HG03097 (cell line): Measurements from ENCODE around the gene CALCR.
"Not testable (repeated sequence)": the region's sequence is repeated elsewhere in the genome, so short reads cannot be mapped to it uniquely, and the experiment has no call there.

Experiments
- ATAC-seq: cut with Tn5 transposase; IDR thresholded peaks from one replicate; pipeline ENCODE4 v1.9.1; 2021; ENCODE audit not compliant: unreplicated experiment, low FRiP score

Gene CALCR

DNA sequence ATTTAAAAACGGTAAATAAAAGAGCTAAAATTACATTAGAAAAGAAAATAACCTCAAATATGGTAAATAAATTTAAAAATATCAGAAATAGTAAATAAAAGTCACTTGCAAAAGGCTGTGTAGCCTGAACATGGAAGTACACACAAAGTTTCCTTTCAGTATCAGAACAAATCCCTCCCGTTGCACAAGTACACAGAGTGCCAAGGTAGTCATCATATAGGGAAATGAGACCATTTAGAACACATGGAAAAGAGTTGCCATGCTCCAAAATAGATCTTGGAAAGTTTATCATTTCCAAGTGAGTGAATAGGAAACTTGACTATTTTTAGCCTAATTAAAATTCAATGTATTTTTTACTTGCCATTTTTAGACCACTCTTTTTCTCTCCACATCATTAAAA is 11.6 kb downstream of the CALCR start:
- no peak for ATAC-seq

DNA sequence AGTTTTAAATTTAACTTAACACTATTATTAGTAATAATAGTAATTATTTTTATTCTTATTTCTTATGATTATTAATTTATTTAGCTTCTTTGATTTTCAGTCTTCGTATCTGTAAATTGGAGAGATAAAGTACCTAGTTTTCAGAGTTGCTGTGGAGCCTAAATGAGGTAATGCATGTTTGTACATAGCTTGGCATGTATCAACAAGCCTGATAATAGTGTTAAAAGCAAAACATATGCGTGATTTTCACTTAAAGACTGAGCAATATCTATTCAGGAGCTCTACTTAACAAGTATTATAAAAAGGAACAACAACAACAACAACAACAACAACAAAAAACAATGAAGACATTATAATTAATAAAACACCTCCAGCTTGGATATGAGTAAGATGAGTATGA is 12.4 kb downstream of the CALCR start:
- ATAC-seq = no peak

DNA sequence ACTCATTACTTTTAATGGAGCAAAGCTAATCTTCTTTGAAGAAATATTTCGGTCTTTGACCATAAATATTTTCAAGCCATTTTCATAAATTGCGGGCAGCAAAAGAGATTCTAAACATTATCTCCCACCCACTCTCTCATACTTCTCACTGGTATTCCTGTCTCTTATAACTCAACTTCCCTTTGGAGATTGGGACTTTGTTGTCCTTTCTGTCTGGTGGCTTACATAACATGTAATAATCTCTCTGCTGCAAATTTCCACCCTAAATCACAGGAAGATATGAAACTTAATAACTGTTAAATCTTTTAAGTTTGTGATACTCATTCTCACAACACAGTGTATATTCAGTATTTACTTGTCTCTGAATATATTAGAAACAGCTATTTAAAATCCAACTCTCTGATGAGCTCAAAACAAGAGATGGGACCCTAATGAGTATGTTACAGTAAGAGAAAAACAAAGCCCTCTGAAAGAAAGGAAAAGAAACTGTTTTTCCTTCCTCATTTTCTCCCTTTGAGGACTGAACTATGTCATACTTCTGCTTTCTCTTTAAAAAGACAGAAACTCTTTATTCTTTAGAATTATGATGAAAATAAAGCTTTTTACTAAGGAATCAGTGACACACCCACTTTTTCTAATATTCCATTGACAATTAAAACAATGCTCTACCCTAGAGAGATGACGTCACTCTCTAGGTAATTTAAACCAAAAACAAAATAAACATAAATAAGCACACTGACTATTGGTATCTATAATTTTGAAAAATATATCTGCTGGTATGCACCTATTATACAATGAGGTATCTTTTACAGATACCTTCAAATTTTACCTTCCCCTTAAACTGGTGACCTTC is 14.7 kb downstream of the CALCR start:
- ATAC-seq = no peak

DNA sequence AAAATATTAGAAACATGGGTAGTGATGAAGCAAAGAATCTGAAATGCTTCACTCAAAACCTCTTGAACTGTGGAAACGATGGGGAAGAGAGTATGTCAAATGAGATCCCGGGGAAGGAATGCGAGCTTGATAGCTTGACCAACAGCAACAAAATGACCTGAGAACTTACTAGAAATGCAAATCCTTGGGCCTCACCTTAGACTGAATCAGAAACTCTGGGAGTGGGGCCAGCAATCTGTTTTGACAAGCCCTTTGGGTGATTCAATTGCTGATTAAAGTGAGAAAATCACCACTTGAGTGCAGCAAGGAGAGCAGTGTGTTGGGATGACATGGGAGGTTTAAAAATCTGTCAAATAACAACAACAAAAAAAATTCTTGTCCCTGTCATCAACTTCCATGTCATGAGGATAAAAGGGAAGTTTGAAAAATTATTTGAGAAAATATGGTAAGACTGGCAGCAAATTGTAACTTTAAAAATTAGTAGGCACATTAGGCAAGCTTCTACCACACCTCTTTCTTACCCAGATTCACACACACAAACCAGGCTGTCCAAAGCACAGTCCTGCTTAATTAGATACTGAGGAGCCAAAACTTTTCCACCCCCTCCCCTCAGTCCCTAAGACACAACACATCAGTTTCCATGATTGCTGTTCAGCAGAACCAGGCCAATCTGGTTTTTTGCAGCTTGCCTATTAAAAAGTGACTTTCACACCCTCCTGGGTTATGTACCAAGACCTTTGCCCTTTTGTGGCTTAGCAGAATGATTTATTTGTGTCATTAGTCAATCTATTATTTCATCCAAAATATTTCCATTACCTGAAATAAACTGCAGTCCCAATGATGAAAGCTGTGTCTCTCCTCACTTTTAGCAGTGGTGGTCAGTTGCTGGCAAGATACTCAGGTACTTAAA is 15.6 kb downstream of the CALCR start:
- ATAC-seq = no peak

DNA sequence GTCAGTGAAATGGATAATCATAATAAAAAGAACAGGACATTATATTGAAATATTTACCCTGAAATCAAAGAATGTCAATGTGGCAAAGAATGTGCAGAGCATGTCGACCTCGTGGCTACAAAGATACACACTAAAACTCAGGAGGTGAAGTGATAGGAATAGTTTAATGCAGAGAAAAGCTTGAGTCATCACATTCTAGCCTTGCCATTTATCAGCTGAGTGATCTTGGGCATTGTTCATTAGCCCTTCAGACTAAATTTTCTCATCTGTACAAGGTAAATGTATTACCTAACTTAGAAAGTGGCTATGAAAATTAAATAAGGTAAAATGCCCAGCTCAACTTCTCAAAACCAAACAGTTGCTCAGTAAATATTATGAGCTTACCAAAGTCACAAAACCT is 22.6 kb downstream of the CALCR start:
- ATAC-seq = no peak

DNA sequence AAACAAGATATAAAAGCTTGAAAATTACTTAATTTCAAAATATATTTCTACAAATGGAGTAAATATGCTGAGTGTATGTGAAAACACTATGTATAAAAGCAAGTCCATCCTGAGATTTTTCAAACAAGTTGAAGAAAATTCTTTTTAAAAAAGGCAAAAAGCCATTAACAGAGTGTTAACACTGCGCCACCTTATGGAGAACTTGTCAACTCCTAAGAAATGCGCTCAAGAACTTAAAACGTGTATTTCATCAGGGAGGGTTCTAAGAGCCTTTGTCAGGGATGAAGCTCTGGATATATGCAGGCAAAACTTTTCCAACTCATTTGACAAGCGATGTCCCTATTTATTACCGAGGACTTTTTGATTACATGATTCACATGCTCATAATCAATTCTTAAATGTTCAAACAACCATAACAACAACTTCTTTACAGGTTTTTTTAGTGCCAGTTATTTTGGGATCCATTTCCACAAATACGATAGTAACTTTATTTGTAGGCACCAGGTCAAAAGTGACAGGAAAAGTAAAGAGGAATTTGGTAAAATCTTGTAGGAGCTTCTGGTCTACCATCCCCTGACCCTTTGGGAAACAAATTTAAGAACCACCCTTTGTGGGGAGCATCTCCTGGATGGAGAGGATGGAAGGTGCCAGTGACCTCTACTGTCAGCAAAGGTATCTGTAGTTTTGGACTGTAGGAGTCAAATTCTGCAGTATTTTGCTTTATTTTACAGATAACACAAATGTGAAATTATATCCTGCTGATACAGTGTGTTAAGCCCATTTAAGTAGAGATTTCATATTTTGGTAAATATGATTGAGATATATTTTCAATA is 23.2 kb downstream of the CALCR start:
- ATAC-seq = no peak

DNA sequence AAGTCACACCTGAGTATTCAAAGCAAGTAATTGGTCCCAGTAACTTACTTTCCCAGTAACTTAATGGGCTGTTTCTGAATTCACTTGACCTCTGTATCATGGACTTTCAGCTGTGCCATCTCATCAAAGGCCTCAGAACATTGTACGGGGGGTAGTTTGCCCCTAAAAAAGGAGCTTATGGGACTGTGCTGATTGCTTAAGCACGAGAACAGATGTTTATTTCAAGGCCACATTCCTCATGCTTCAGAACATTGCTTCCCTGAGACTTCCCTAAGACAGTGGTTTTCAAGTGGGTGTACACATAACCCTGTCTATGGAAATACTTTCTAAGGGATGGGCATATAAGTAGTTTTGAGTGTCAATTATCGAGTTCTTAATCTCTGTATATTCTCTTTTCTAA is 26.8 kb downstream of the CALCR start:
- ATAC-seq = no peak

DNA sequence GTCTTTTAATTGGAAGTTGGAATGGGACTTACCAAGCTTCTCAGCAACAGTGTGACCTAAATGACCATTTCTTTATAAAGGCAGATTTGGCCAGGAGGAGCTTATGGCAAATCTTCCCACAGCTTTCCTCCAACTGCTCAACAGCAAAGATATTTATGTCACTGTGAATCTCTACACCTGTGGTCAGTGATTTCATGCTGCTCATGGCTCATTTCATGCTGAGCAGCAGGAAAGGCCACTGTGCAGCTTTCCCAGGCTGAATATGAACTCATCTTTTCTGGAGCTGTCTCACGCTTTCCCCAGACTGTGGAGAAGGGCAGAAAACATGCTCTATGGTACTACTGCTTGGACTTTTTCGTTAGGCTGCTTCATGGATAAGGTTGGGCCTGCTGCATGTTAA is 29.8 kb downstream of the CALCR start:
- ATAC-seq = no peak

DNA sequence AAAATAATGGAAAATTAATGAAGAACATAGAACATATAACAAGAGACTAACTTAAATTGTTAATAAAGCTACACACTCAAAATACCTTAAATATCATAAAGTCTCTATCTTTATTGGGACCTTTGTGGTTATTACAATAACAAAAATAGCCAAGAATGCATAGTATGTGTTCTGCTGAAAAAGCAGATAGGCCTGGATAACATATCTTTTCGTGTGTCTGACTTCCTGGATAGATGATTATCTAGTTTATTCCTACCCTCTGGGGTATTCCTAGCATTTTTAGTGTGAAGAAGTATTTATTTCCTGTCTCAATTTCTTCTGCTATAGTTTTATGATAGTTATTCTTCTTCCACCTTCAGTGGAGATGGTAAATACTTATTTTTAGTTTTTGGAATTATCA is 36.5 kb downstream of the CALCR start:
- ATAC-seq = no peak

DNA sequence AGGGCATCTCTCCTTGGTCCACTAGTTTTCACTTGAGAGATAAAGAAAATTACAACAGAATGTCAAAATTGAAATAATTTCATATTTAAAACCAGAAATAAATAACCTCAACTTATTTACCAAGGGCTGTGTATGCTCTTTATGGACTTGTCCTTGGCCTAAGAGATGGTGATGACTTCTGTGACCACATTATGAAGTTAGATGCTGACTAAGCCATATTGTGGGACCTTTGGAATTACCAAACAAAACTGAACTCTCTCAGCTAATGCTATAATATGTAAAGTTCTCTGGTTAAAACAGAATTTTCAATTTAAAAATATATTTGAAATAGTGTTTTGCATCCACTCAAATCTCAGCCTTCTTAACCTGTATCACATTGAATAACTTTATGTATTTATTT is 38.9 kb downstream of the CALCR start:
- no peak for ATAC-seq

DNA sequence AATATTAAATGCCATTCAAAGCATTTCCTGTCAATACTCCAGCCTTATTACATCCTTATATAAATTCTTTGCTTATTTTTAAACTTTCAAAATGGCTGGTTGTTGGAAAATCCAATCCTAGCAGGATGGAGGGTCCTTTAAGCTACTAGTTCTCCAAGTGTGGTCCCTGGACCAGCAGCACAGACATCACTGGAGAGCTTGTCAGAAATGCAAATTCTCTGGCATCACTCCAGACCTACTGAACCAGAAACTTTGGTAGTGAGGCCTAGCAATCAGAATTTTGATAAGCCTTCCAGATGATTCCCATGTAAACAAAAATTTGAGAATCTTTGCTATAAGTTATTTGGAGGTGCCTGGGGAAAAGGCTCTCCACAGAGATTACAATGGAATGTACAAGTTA is 43.8 kb downstream of the CALCR start:
- ATAC-seq = no peak

DNA sequence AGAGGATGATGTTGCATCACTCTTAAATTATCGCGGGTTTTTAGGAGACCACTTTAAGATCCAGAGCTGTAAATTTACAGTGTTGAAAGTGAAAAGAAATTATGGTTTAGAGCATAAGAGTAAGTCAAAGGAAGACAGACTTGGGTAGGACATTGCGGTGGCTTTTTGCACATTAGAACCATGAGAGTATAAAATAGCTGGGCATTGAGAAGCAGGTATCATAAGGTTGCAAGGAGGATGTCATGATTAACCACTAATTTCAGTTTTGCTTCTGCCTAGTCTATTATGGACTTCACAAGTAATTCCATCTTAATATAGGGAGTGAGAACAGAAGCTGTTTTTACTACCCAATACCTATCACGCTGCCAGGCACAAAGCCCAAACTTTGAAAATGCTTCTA is 57.7 kb downstream of the CALCR start:
- no peak for ATAC-seq

DNA sequence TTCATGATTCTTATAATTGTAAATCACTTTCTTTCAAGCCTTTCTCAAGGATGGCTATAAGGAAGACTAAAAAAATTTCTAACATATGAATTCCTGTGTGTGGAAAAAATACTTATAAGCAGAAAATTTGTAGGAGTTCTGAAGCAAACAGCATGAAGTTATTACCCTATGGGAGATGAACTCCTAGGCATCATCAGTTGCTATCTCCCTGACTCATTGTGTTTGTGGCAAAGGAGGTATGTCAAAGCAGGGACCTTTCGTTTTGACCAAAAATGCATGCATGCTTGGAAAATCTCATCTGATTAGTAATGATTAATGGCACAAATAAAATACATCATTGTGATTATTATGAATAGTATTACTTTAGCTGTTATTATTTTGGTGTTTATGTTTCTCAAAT is 59.4 kb downstream of the CALCR start:
- ATAC-seq = no peak

DNA sequence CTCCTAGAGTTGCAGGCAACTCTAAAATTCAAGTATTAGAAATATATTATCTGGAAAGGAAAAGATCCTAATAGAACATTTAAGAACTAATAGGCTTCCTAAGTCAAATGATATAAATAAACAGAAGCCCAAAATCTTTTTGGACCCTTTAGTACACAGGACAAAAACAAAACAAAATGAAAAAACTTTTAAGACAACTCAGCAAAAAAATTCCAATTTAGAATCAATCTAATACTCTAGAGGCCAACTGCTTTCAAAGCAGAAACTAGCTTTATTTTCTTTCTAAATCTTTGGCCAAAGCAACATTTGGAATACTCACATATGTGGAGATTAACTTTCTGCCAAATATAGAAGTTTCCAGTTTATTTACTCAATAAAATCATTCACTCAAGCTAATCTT is 65.2 kb downstream of the CALCR start:
- no peak for ATAC-seq

DNA sequence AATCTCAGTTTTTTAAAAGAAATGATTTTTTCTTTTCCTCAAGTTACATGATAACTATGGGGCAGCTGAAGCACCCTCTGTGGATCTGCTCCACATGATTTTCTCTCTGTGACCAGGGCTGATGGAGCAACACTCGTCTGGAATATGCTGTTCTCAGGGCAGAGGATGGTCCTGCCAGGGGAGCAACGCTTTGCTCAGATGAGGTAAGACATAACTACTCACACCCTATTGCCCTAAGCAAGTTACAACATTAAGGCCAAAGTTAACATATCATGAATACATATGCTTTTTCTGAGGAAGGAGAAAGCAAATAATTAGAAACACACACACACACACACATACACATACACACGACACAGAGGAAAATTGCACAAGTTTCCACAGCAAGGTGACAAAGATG is 71.4 kb downstream of the CALCR start:
- ATAC-seq = no peak

DNA sequence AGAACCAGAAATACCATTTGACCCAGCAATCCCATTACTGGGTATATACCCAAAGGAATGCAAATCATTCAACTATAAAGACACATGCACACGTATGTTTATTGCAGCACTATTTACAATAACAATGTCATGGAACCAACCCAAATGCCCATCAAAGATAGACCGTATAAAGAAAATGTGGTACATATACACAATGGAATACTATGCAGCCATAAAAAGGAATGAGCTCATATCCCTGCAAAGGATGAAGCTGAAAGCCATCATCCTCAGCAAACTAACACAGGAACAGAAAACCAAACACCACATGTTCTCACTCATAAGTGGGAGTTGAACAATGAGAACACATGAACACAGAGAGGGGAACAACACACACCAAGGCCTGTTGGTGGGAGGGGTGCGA is 82.7 kb downstream of the CALCR start:
- ATAC-seq = not testable (repeated sequence)

DNA sequence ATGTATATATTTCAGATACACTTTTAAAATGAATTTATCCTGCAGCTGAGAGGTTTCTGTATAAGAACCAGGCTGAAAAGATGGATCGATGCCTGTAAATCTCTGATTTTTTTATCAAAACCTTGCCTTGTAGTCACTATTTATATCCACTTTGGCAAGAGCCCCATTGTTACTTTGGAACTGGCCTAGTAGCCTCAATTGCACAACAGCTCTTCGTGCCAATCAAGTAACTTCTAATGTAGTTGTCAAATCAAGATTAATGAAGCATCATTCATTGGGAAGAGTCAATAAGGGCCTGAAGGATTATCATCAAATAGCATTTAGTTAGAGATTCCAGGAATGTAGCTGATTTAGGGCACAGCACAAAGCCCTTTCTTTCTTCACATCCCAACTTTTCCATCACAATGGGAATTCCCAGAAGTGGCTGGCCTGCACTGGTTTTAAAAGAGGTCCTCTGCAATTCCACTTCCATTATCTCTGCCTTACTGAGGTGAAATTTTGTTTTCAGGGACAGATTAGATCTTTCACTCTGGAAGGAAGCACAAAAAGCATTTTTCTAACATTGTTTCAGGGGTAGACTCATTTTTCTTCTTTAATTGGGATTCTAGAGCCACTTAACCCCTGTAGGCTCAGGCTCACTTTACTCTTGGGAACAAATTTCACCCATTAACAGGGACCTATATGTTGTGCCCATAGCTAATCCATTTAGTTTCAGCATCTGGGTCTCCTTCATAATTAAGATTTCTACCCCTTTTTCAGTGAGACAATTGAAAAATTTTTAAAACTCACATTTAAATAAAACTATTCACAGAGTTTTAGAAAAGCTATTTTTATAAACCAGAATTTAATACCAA is 97.8 kb downstream of the CALCR start:
- no peak for ATAC-seq

DNA sequence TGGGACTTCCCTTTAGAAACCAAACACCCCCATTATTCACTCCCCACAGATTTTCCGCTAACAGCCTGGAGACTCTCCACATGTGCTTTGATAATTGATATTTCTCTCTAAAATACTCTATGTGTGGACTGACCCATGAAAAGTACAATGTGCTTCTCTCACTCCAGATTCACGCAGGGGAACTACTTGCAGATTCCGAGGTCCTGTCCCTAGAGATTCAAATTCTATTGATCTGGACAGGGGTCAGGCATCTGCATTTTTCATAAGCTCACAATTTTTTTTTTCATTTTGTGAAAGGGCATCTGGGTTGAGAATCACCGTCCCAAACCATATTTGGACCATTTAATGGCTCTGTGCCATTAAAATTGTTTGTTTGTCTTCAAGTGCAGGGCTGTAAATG is 98.7 kb downstream of the CALCR start:
- no peak for ATAC-seq

DNA sequence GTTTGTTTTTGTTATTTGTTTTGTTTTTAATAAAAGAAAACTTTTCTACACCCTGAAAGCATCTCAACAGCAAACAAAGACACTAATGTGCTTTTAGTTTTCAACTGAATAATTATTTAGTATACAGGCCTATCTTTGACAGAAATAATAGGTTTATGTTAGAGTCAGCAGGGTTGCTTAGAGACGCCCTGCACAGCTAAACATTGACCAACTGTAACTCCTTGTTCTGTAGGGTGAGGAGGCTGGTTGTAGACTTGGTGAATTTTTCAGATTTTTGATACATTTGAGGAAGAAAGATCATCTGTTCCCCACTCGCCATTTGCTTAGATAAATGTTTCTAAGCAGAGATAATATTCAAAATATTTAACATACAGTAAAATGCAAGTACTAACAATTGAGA is 103.1 kb downstream of the CALCR start:
- no peak for ATAC-seq

DNA sequence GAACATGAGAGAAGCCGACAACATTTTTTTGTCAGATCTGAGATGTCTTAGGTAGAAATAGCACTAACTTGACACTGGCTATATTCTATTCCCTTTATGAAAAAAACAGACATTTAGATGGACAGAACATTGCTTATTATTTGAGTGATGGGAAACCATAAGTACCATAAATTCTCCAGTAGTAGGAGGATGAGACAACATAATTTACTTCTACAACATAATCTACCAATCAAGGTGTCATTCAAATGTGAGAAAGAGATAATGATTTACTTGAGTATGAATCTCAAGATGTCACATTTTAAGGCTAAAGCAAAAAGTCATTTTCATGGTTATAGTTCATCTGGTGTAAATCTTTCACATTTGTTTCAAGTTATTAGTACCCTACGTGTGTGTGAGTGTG is 110.8 kb downstream of the CALCR start:
- ATAC-seq = no peak
